Psoas muscle (tissue), 8 donors: ENCODE data around the gene UTF1. TPM values are rescaled to one million over a fixed set of nuclear protein-coding genes. Genes with fewer than 3 reads are reported as not detected.

ENCODE experiments used
- ATAC-seq, 4 donors: fragments of 200-7000 bp; cut with Tn5 transposase; one replicate each; pipeline ENCODE4 v1.9.1; 2020; ENCODE audit warnings: moderate library complexity in 3 of 4, mild to moderate bottlenecking in 2 of 4
- DNase-seq, 2 donors: peaks; one replicate each; pipeline ENCODE4 v3.0.0-alpha.2; 2020
- H3K27ac ChIP-seq: fragments of 200-600 bp; one replicate; pipeline ENCODE4 v1.8.0; 2022
- H3K27me3 ChIP-seq, 3 donors: fragments of 200-600 bp in 1 of 3; one replicate each; pipeline versions ENCODE4 v1.6.1 to v1.8.0; 2013 to 2022; ENCODE audit warnings: low read length in 2 of 3, mild to moderate bottlenecking in 2 of 3, moderate library complexity in 1 of 3; ENCODE audit not compliant: insufficient read depth in 3 of 3
- H3K36me3 ChIP-seq, 2 donors: fragments of 200-600 bp in 1 of 2; one replicate each; pipeline versions ENCODE4 v1.6.1 to v1.8.0; 2013 to 2022; ENCODE audit warnings: low read depth in 1 of 2, mild to moderate bottlenecking in 1 of 2, moderate library complexity in 1 of 2; ENCODE audit not compliant: insufficient read depth in 1 of 2
- H3K4me1 ChIP-seq: fragments of 200-600 bp; one replicate; pipeline ENCODE4 v1.8.0; 2022
- H3K4me3 ChIP-seq: fragments of 200-600 bp; one replicate; pipeline ENCODE4 v1.8.0; 2022; ENCODE audit warnings: mild to moderate bottlenecking
- H3K9me3 ChIP-seq: fragments of 200-600 bp; one replicate; pipeline ENCODE4 v1.8.0; 2022
- CTCF ChIP-seq: fragments of 200-600 bp; IDR thresholded peaks from one replicate; pipeline ENCODE4 v1.8.0; 2022; ENCODE audit warnings: antibody characterized with exemption
- WGBS, 3 donors: extraction: QIAGEN DNeasy Blood & Tissue Kit; methylation state at CpG; one replicate each; pipeline versions ENCODE4 v1.1.6 to v1.1.7; 2013; 5-methylcytosine and 5-hydroxymethylcytosine counted together
- intact Hi-C, 2 donors: fragments of 100-400 bp; cut with DNase I; formaldehyde crosslinking; loops; one replicate each; pipeline versions ENCODE4 v1.11.0 to v1.14.2; 2022
- polyA plus RNA-seq, 3 donors: library from polyadenylated mRNA; stranded (reverse); fragments of 200-250 nt; gene quantifications; one replicate each; pipeline ENCODE4 v1.2.3, GENCODE V29; 2013
- total RNA-seq, 4 donors: library from RNA; stranded (reverse); fragmentation: NEBNext Ultra II Directional in 2 of 4; extraction: Animal tissue kit (Norgen Biotek cat#: 25700) in 2 of 4; gene quantifications; one replicate each; pipeline versions ENCODE4 v1.2.1 to v1.2.4, GENCODE V29; 2021 to 2023
- donor health status: healthy with polysubstance abuse.
- donor health status: DM: no; HTN: no; CAD: no; lungs with moderate emphysema.
- donor health status: Bipolar disorder and iron deficiency.
- donor health status: healthy.
- donor health status: DM: yes; HTN: yes; CAD: no.
- donor health status: DM: no; HTN: no; CAD: no.
- donor health status: DM: no; HTN: no; CAD: no.
- donor health status: DM: yes; HTN: yes; CAD: no.

UTF1 gene
- total and polyA plus RNA-seq, 7 donors: not detected

- no peak for TF ChIP-seq CTCF
- DNase-seq (no peak), ATAC-seq (no peak)
- intact Hi-C loops: no loop called here
- H3K4me3 ChIP-seq: no peak overlapping the region
- H3K4me1 ChIP-seq: no peaks in the 10 kb centered on the region
- H3K36me3 ChIP-seq: no peaks in the 10 kb centered on the region
- no peaks in the 10 kb centered on the region for H3K9me3 ChIP-seq
- no peak overlapping the region for H3K27ac ChIP-seq
- H3K27me3 ChIP-seq: peaks cover 0 to 6% (median under 1%) of the 10 kb centered on the region in 3 donors
- 81 to 86% (median 83%) methylated on average over 36 of the region's 36 CpGs for WGBS, 3 donors
These were observed 22.9 kb upstream of the UTF1 start for GRCh38 chr10:133207041-133207600.

GRCh38 chr10:133207627-133208026, 22.4 kb upstream of the UTF1 start:
- Histone ChIP-seq H3K36me3 (no peaks in the 10 kb centered on the region), H3K27ac (no peak overlapping the region), H3K9me3 (no peaks in the 10 kb centered on the region), H3K4me1 (no peaks in the 10 kb centered on the region), H3K4me3 (no peak overlapping the region), H3K27me3 (peaks cover 0 to 6% (median 5%) of the 10 kb centered on the region in 3 donors)
- 61 to 63% (median 61%) methylated on average over 17 of the region's 17 CpGs for WGBS, 3 donors
- intact Hi-C loops: no loop called here
- no peak for ATAC-seq
- TF ChIP-seq CTCF: no peak
- no peak for DNase-seq

GRCh38 chr10:133208466-133208865, 21.6 kb upstream of the UTF1 start:
- Histone ChIP-seq H3K4me3 (no peak overlapping the region), H3K36me3 (no peaks in the 10 kb centered on the region), H3K9me3 (no peaks in the 10 kb centered on the region), H3K4me1 (no peaks in the 10 kb centered on the region), H3K27ac (no peak overlapping the region), H3K27me3 (peaks cover 0 to 14% (median 3%) of the 10 kb centered on the region in 3 donors)
- no peak for TF ChIP-seq CTCF
- WGBS, 3 donors: 86 to 93% (median 91%) methylated on average over 15 to 18 of the region's 18 CpGs
- ATAC-seq (no peak), DNase-seq (no peak)
- intact Hi-C loops: no loop called here

DNA sequence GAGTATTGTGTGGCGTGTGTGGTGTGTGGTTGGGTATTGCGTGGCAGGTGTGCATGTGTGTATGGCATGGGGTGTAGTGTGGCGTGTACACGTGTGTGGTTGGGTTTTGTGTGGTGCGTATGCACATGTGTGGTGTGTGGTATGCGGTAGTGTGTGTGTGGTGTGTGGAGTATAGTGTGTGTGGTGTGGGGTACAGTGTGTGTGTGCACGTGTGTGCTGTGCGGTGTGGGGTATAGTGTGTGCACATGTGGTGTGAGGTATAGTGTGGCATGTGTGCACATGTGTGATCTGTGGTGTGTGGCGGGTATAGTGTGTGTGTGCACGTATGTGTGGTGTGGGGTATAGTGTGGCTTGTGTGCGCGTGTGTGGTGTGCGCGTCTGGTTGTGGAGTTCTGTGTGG, 20.9 kb upstream of the UTF1 start:
- ATAC-seq (no peak), DNase-seq (no peak)
- H3K27me3 ChIP-seq: peaks cover 0 to 19% (median 3%) of the 10 kb centered on the region in 3 donors
- H3K36me3 ChIP-seq: no peaks in the 10 kb centered on the region
- no peak overlapping the region for H3K4me3 ChIP-seq
- no peaks in the 10 kb centered on the region for H3K9me3 ChIP-seq
- intact Hi-C loops: no loop called here
- 92 to 99% (median 97%) methylated on average over 14 of the region's 14 CpGs for WGBS, 3 donors
- no peak overlapping the region for H3K27ac ChIP-seq
- TF ChIP-seq CTCF: no peak
- no peaks in the 10 kb centered on the region for H3K4me1 ChIP-seq

DNA sequence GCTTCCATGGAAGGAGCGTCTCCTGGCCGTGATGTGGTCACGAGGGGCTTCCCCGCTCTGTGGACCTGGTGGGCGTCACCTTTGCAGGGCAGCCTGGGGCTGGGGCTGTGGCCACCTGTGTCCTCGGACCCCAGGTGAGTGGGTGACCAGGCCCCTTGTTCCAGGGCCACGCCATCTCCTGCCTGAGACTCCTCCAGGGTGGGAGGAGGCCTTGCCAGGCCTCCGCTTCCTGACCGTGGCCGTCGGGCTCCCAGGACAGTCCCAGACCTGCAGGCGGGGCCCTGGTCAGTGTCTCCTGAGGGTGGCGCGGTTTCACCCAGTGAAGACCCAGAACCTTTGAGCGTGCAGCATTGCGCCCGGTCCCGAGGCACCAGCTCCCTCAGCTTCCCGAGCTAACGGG, 20.4 kb upstream of the UTF1 start:
- Histone ChIP-seq H3K9me3 (no peaks in the 10 kb centered on the region), H3K27ac (no peak overlapping the region), H3K27me3 (peaks cover 0 to 19% (median 3%) of the 10 kb centered on the region in 3 donors), H3K36me3 (no peaks in the 10 kb centered on the region), H3K4me1 (no peaks in the 10 kb centered on the region), H3K4me3 (no peak overlapping the region)
- ATAC-seq (peak in 1 of 4 donors; percentile 17), DNase-seq (no peak)
- TF ChIP-seq CTCF: no peak
- WGBS, 3 donors: 76 to 90% (median 80%) methylated on average over 19 to 20 of the region's 20 CpGs
- intact Hi-C loops: no loop called here
